Measurements from ENCODE around the gene ISG20L2.

GRCh38 chr1:156727926-156728598 lies 504 bp downstream of the ISG20L2 start, which contains the start of gene METTL25B:
- no peak for TF ChIP-seq HDAC2 (IDR thresholded peaks at IDR 0.05)
- TF ChIP-seq, protein P1, sequence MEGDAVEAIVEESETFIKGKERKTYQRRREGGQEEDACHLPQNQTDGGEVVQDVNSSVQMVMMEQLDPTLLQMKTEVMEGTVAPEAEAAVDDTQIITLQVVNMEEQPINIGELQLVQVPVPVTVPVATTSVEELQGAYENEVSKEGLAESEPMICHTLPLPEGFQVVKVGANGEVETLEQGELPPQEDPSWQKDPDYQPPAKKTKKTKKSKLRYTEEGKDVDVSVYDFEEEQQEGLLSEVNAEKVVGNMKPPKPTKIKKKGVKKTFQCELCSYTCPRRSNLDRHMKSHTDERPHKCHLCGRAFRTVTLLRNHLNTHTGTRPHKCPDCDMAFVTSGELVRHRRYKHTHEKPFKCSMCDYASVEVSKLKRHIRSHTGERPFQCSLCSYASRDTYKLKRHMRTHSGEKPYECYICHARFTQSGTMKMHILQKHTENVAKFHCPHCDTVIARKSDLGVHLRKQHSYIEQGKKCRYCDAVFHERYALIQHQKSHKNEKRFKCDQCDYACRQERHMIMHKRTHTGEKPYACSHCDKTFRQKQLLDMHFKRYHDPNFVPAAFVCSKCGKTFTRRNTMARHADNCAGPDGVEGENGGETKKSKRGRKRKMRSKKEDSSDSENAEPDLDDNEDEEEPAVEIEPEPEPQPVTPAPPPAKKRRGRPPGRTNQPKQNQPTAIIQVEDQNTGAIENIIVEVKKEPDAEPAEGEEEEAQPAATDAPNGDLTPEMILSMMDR (IDR thresholded peaks at IDR 0.05) = no peak
- no peak for TF ChIP-seq JUNB (IDR thresholded peaks at IDR 0.05)
- TF ChIP-seq MAZ (IDR thresholded peaks at IDR 0.05; ENCODE audit: borderline replicate concordance, low read depth, low read length) = no peak
- no peak for TF ChIP-seq NR3C1 (IDR thresholded peaks at IDR 0.05)
- no peak for TF ChIP-seq RFX5 (IDR thresholded peaks at IDR 0.05)
- no peak for TF ChIP-seq POLR2AphosphoS2 (conservative IDR thresholded peaks at IDR 0.05; ENCODE audit: low read length)

All from A549 (cell line).